Kidney (tissue), 14 donors: ENCODE data around the gene ETV6. TPM values are rescaled to one million over a fixed set of nuclear protein-coding genes. Genes with fewer than 3 reads are reported as not detected.

Experiments used
- DNase-seq, 5 donors: peaks; one replicate each; pipeline ENCODE4 v3.0.0-alpha.2; 2013 to 2020
- FAIRE-seq: peaks from 2 replicates; lab custom pipeline; 2012; peaks lifted over from hg19 to GRCh38; lab: Jason Lieb, UNC
- H3K27ac ChIP-seq, 2 donors: one replicate each; pipeline ENCODE4 v1.7.0; 2013; ENCODE audit warnings: low read depth in 2 of 2, low read length in 2 of 2, inconsistent platforms in 1 of 2
- H3K27me3 ChIP-seq: one replicate; pipeline ENCODE4 v1.7.1; 2013; ENCODE audit warnings: low read length, inconsistent platforms; ENCODE audit not compliant: control insufficient read depth, insufficient read depth
- H3K36me3 ChIP-seq, 3 donors: one replicate each; pipeline versions ENCODE4 v1.7.0 to v1.7.1; 2013; ENCODE audit warnings: low read length in 3 of 3, control low read depth in 1 of 3, inconsistent platforms in 1 of 3; ENCODE audit not compliant: insufficient read depth in 3 of 3, control insufficient read depth in 2 of 3
- H3K4me1 ChIP-seq, 3 donors: one replicate each; pipeline versions ENCODE4 v1.7.0 to v1.7.1; 2013; ENCODE audit warnings: low read length in 3 of 3, inconsistent platforms in 1 of 3, low read depth in 1 of 3; ENCODE audit not compliant: control insufficient read depth in 2 of 3, insufficient read depth in 2 of 3
- H3K4me3 ChIP-seq, 3 donors: one replicate each; pipeline versions ENCODE4 v1.7.0 to v1.8.1; 2013; ENCODE audit warnings: low read length in 3 of 3, control low read depth in 1 of 3, inconsistent platforms in 1 of 3
- H3K9ac ChIP-seq, 3 donors: one replicate each; pipeline versions ENCODE4 v1.7.0 to v1.7.1; 2013; ENCODE audit warnings: low read length in 3 of 3, control low read depth in 1 of 3, inconsistent platforms in 1 of 3
- H3K9me3 ChIP-seq, 3 donors: one replicate each; pipeline versions ENCODE4 v1.7.0 to v1.7.1; 2013; ENCODE audit warnings: low read length in 3 of 3, control low read depth in 1 of 3, inconsistent platforms in 1 of 3; ENCODE audit not compliant: control insufficient read depth in 2 of 3, insufficient read depth in 1 of 3
- intact Hi-C: fragments of 100-400 bp; cut with DNase I; formaldehyde crosslinking; loops from one replicate; pipeline ENCODE4 v1.11.1; 2022
- polyA plus RNA-seq: library from polyadenylated mRNA; stranded (reverse); fragments of 350-450 nt; fragmentation: Illumina TruSeq; extraction: RNeasy Lipid Tissue Mini Kit (QIAGEN cat#74804); gene quantifications from one replicate; pipeline ENCODE4 v1.2.3, GENCODE V29; 2014; ENCODE audit warnings: low read depth, low replicate concordance; ENCODE audit not compliant: insufficient read depth
- total RNA-seq: library from RNA; stranded (reverse); fragmentation: NEBNext Ultra II Directional; extraction: Animal tissue kit (Norgen Biotek cat#: 25700); gene quantifications from one replicate; pipeline ENCODE4 v1.2.1, GENCODE V29; 2021
- TF ChIP-seq, protein P1 (sequence below): IDR thresholded peaks from 3 replicates; pipeline ENCODE4 v1.5.1; 2012; ENCODE audit warnings: mild to moderate bottlenecking, moderate library complexity, borderline replicate concordance; ENCODE audit not compliant: insufficient read depth; ENCODE audit errors: extremely low read depth
- donor health status: control.
- donor health status: control.
- donor health status: control.
- donor health status: control.
- donor health status: control.
- donor health status: DM: yes; HTN: yes; CAD: no.
- donor health status: Normal renal cell carcinoma (clear cell type).

ETV6 gene
- total and polyA plus RNA-seq, 2 donors from 2014 or later = 5.2 to 59.8 TPM

DNA sequence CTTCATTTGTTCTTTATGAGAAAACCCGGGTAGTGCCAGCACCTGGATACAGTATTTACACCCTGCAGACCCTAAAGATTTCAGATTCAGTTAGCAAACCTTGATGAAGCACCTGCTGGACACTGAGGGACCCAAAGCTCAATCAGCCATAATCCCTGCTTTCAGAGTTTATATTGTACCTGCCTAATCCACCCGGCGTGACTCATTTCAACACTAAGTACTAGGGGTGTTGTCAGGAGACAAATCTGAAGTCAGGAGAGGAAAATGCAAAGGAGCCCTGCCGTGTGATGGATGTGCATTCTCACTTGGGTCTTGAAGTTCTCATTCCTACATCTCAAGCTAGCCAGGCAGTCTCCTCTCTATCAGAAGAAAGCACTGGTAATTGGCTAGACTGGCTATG lies 244.5 kb downstream of the ETV6 start:
- Histone ChIP-seq H3K27me3 (no peaks in the 10 kb centered on the region), H3K4me3 (no peak overlapping the region), H3K4me1 (no peaks in the 10 kb centered on the region), H3K36me3 (peaks cover 0 to 6% (median 0%) of the 10 kb centered on the region in 3 donors), H3K9me3 (no peaks in the 10 kb centered on the region), H3K9ac (no peak overlapping the region), H3K27ac (no peak overlapping the region)
- DNase-seq (no peak), FAIRE-seq (no peak)
- TF ChIP-seq, protein P1, sequence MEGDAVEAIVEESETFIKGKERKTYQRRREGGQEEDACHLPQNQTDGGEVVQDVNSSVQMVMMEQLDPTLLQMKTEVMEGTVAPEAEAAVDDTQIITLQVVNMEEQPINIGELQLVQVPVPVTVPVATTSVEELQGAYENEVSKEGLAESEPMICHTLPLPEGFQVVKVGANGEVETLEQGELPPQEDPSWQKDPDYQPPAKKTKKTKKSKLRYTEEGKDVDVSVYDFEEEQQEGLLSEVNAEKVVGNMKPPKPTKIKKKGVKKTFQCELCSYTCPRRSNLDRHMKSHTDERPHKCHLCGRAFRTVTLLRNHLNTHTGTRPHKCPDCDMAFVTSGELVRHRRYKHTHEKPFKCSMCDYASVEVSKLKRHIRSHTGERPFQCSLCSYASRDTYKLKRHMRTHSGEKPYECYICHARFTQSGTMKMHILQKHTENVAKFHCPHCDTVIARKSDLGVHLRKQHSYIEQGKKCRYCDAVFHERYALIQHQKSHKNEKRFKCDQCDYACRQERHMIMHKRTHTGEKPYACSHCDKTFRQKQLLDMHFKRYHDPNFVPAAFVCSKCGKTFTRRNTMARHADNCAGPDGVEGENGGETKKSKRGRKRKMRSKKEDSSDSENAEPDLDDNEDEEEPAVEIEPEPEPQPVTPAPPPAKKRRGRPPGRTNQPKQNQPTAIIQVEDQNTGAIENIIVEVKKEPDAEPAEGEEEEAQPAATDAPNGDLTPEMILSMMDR = no peak
- intact Hi-C loops = no loop called here

DNA sequence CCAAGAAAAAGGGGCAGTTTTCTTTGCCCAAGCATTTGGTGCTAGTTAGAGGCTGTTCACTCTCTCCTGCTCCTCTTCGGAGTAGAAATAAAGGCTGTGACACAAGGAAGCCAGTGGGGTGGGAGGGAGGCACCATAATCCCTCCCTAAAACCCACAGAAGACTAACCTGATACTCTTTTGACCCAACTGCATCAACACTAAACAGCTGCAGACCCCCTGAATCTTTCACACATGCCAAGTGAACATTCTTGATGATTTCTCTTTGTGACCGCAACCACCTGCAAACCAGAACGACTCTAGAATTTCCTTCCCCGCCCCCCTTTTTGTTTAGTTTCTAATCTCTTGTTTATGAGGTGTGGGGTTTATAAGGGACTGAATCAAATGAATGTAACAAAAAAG lies 245.4 kb downstream of the ETV6 start:
- Histone ChIP-seq H3K4me3 (no peak overlapping the region), H3K9ac (no peak overlapping the region), H3K27me3 (no peaks in the 10 kb centered on the region), H3K36me3 (peaks cover 0 to 6% (median 0%) of the 10 kb centered on the region in 3 donors), H3K4me1 (no peaks in the 10 kb centered on the region), H3K27ac (no peak overlapping the region), H3K9me3 (no peaks in the 10 kb centered on the region)
- peak in 1 of 5 donors; percentile 53 for DNase-seq
- intact Hi-C loops = no loop called here
- TF ChIP-seq, protein P1 = no peak
- FAIRE-seq = no peak

DNA sequence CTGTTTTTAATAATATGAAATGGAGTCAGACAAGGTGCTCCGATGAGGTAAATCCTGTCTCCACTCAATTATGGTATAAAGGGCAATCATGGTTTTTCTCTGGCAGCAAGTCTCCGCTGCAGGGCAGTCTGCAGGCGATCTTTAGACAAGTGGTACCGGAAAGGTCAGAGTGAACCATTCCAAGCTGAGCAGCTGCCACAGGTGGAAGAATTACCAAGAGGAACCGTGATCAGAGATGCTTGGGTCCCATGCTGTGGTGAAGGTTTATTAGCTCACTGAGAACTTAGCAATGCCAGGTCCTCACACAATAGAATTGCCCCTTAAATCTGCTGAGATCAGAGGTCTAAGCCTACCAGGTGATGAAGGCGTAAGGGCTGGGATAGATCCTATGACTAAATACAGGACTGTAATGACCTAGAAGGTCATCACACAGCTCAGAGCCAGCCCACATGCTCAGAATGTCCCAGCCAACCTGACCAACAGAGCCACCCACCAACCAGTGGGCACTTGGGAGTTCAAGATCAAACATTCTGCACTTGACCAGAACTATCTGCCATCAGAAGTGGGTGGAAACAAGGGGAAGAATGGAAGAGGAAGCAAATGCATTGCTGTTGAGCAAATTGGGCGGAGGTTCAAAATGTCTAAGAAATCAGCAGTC lies 246.1 kb downstream of the ETV6 start:
- intact Hi-C loops = no loop called here
- FAIRE-seq = no peak
- no peak overlapping the region for H3K4me3 ChIP-seq
- no peaks in the 10 kb centered on the region for H3K4me1 ChIP-seq
- DNase-seq = no peak
- TF ChIP-seq, protein P1 = no peak
- H3K9me3 ChIP-seq = no peaks in the 10 kb centered on the region
- H3K27me3 ChIP-seq = no peaks in the 10 kb centered on the region
- H3K27ac ChIP-seq = no peak overlapping the region
- peaks cover 0 to 6% (median 0%) of the 10 kb centered on the region in 3 donors for H3K36me3 ChIP-seq
- no peak overlapping the region for H3K9ac ChIP-seq
